AG10803 (cell line): Measurements from ENCODE around the gene CCT7.

Experiments used
- DNase-seq: peaks from one replicate; pipeline ENCODE4 v3.0.0; 2010; ENCODE audit warnings: low read depth
- H3K4me3 ChIP-seq: 2 replicates; pipeline ENCODE4 v1.5.1; 2011; ENCODE audit warnings: mild to moderate bottlenecking, low read length, control low read depth
- TF ChIP-seq, protein P1 (sequence below): conservative IDR thresholded peaks from 2 replicates; pipeline ENCODE4 v1.5.1; 2011; ENCODE audit warnings: mild to moderate bottlenecking, low read length, control low read depth, inconsistent platforms

CCT7 gene

DNA sequence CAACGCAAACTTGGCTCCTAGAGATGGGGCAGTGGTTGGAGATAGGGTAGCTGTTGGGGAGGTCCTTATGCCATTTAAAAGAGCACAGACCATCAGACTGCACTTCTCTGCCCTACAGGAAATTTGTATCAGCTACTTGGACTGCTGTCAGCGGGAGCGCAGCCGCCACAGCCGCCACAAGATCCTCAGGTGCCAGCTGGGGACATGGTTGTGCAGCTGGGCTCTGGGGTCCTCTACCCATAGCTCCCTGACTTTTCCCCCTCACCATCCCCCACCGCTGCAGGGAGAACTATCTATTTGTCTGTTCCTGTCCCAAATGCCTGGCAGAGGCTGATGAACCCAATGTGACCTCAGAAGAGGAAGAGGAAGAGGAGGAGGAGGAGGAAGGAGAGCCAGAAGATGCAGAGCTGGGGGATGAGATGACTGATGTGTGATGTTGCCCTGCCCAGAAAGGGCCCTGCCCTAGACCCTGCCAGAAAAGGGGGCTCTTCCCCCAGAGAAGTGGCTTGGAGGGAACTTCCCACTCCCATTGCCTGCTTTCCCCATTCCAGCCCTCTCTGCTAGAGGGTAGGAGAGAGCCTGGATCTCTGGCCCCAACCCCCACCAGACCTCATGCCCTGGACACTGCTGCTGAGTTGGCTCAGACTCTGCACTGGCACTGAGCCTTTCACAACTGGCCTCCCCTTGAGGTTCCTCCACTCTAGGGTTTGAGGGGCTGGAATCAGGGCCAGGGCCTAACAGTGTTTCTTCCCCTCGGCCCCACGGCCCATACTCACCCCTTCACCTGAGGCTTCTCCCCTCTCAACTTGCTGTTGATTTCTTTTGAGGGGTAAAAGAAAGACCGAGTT is 8.4 kb upstream of the CCT7 start:
- DNase-seq = no peak
- H3K4me3 ChIP-seq = no peak overlapping the region
- TF ChIP-seq, protein P1, sequence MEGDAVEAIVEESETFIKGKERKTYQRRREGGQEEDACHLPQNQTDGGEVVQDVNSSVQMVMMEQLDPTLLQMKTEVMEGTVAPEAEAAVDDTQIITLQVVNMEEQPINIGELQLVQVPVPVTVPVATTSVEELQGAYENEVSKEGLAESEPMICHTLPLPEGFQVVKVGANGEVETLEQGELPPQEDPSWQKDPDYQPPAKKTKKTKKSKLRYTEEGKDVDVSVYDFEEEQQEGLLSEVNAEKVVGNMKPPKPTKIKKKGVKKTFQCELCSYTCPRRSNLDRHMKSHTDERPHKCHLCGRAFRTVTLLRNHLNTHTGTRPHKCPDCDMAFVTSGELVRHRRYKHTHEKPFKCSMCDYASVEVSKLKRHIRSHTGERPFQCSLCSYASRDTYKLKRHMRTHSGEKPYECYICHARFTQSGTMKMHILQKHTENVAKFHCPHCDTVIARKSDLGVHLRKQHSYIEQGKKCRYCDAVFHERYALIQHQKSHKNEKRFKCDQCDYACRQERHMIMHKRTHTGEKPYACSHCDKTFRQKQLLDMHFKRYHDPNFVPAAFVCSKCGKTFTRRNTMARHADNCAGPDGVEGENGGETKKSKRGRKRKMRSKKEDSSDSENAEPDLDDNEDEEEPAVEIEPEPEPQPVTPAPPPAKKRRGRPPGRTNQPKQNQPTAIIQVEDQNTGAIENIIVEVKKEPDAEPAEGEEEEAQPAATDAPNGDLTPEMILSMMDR = no peak

DNA sequence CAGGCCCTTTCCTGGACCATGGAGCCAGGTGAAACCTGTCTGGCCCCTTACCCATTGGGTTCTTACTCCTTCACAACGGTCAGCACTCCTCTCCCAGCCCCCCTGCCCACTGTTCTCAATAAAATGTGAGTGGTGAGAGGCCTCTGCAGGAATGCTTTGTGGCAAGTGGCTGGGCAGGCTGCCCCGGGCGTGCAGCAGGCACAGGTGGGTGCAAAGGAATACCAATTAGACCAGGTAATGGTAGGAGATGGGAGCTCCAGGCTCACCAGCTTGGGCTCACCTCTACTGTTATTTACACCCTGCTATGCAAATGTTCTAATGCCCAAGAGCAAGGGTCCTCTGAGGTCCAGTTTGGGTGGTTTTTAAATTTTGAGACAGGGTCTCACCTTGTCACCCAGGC is 7.0 kb upstream of the CCT7 start:
- no peak for DNase-seq
- no peak overlapping the region for H3K4me3 ChIP-seq
- TF ChIP-seq, protein P1 = no peak

DNA sequence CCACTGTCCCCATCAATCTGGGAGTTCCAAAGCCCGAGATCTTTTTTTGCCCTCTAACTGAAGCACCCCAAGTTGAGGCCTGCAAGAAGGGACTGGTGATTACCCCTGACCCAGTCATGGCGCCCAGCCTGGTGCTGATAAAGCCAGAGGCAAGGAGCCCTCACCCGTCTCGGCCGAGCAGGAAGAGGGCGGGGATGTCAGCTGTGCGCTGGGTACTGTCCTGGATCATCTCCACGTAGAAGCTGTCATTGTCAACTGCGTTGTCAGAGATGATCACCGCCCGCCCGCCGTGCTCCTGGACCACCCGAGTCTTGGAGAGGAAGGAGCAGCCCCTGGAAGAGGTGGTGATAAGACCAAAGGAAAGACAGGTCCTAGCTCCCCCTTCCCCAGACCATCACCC is 5.5 kb upstream of the CCT7 start:
- no peak for DNase-seq

DNA sequence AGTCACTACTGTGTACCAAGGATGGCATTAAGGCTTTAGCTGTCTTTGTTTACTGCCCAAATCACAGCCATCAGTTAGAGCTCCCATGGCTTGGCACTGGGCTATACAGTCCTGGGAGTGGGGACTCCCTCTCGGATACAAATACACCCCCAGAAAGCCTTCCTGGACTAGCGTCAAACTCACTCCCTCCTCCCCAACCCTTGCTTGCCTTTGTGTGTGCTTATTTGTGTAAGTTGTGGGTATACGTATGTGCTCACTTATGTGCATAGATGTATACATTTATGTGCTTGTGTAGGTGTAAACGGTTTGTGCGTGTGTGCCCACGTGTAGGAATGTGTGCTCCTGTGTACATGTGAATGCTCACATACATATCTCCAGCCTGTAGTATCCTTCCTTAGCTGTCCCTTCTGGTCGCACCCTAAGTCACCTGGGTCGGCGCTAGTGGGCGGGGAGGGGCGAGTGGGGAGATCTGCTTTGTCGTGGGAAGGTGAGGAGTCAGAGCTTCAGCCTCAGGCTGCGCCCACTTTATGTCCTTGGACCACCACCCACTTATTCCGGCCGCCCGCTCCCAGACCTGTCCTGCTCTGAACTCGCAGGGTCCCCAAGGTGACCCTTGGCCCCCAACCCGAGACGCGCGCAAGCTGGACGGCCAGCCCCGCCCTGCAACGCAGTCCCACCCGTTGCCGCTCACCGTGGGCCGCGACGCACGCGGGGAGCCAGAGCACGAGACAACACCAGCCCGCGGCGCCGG is 1.5 kb upstream of the CCT7 start:
- peak overlapping the region; percentile 78 for H3K4me3 ChIP-seq
- DNase-seq = no peak
- TF ChIP-seq, protein P1 = no peak

More for the DNA sequence above, 5.5 kb upstream of the CCT7 start:
- TF ChIP-seq, protein P1 = no peak
- no peak overlapping the region for H3K4me3 ChIP-seq

DNA sequence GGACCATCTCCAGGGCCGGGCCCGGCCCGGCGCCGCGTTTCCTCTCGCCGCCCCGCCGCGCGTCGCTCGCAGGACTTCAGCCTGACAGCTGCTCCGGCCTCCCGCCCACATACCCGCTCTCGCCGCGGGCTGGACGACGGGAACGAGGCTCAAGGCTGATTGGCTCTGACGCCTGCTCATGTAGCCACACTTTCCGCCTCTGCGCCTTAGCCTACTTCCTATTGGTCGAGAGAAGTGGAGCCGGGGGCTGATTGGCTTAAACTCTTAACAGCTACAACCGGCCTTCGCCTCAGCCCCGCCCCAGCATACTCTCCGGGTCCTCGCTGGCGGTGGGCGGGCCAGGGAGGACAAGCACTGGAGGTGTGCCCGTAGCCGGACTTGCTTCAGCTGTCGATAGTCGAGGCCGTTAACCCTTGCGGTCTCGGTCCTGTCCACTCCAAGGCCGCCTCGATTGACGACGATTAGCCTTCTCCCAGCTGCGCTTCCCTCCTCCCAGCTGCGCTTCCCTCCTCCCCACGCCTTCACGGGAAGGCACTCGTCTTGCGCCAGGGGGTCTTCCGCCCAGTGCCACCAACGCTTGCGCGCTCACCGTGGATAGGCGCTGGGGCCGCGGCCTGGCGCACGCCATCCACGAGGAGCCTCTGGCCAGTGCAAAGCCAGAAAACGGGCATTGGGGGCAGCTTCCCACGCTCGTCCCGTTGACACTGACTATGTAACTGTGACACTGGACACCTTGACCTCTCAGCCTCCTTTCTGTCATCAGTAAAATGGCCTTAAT is 765 bp upstream of the CCT7 start, which contains the start of gene PRADC1:
Gene PRADC1, minus strand, starts transcription at position 86 of the 778 bp plus-strand sequence. Its CDS starts 79 bp downstream, at position 7.
- peak within 1 kb of the TSS; percentile 96 for H3K4me3 ChIP-seq
- DNase-seq = peak; percentile 99
- TF ChIP-seq, protein P1 = no peak

DNA sequence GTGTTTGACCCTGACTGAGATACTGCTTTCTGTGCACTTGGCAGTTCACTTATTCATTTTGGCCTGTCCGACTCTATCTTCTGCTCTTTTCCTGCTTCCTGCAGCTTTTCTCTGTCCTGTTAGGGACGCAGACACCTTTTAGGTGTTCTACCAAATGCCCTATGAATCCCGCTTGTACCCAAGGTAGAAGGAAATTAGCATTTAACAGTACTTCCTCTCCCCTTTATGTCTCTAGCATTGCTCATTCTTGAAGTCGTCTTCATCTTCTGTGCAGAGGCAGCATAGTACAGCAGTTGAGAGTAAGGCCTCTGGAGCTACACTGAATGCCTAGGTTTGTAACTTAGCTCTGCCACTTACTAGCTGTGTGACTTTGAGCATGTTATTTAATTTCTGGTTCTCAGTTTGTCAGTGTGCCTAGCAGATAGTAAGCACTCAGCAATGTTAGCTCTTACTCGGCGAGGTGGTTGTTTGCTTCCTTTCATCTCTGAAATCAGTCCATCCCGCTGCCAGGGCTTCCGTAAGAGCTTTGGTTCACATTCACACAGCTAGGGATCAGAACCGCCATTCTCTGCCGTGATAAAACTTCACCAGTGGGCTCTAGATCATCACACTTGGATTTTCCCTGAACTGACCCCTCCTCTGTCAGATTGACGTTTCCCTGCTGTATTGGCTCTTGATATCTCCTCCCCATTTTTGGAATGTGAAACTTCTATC is 1.4 kb downstream of the CCT7 start:
- no peak for DNase-seq
- peak overlapping the region; percentile 96 for H3K4me3 ChIP-seq
- TF ChIP-seq, protein P1 = no peak
